Anterior cingulate cortex (tissue), 58 donors: ENCODE data around the gene ATF6B.
A peak's percentile ranks its signal among the peaks of the same experiment; 100 is the strongest.

Source experiments
- DNase-seq, 58 donors: peaks; one replicate each; lab custom pipeline; 2025; lab: John Stamatoyannopoulos, UW

The ATF6B gene

DNA sequence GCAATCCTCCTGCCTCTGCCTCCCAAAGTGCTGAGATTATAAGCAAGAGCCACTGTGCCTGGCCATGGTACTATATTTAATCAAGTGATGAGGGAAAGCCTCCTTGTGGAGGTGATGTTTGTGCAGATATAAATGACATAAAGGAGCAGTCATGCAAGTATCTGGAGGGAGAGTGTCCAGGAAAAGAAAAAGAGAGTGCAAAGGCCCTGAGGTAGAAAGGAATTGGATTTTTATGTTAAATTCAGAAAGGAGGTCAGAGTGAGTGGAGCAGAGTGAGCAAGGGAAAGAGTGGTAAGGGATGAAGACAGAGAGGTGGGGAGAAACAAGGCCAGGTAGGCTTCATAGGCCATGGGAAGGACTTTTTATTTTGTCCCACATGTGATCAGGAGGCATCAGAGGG is 9.4 kb upstream of the ATF6B start:
- no peak for DNase-seq

DNA sequence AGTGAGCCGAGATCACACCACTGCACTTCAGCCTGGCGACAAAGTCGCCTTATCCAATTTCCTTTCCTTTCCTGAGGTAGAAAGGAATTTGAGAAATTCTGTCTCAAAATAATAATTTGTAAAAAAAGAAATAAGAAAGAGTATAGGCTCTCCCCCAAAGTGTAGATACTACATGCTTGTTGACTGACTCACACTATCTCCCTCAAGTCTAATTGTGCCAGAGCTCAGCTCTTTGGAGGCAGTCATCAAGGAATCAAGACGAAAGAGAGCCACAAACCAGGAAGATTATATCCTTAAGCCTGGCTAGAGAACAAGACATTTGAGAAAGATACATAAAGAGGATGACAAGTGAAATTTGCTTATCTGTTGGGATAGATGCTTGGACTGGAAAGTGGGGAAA is 5.7 kb upstream of the ATF6B start:
- DNase-seq, result no peak

DNA sequence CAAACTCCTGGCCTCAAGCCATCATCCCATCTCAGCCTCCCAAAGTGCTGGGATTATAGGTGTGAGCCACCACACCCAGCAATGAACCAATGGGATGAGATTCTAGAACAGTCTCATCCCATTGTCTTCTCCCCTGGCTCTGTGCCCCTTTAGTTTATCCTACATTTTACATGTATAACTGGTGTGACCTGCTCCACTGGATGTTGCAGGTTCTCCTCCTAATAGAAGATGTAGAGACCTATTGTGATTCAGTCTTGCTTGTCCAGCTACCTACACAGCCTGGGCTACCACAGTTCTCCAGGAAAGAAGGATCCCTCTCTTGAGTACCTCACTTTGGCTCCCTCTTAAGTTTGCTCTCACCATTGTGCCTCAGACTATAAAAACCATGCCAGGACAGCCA is 4.1 kb upstream of the ATF6B start:
- no peak for DNase-seq

DNA sequence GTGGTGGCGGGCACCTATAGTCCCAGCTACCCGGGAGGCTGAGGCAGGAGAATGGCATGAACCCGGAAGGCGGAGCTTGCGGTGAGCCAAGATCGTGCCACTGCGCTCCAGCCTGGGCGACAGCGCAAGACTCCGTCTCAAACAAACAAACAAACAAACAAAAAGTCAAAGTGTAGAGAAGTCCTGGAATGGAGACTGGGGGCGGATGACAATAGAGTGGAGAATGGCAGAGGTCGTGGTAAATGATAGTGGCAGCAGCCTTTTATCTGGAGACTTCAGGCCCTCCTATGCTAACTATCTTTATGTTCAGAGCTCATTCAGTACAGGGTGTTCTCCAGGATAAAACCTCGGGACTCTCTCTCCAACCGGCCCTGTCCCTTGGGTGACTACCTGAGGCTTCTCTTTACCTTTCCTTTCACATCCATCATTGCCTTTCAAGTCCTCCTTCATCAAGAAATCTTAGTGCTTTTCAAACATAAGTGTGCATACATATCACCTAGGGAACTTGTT is 3.4 kb upstream of the ATF6B start:
- no peak for DNase-seq

DNA sequence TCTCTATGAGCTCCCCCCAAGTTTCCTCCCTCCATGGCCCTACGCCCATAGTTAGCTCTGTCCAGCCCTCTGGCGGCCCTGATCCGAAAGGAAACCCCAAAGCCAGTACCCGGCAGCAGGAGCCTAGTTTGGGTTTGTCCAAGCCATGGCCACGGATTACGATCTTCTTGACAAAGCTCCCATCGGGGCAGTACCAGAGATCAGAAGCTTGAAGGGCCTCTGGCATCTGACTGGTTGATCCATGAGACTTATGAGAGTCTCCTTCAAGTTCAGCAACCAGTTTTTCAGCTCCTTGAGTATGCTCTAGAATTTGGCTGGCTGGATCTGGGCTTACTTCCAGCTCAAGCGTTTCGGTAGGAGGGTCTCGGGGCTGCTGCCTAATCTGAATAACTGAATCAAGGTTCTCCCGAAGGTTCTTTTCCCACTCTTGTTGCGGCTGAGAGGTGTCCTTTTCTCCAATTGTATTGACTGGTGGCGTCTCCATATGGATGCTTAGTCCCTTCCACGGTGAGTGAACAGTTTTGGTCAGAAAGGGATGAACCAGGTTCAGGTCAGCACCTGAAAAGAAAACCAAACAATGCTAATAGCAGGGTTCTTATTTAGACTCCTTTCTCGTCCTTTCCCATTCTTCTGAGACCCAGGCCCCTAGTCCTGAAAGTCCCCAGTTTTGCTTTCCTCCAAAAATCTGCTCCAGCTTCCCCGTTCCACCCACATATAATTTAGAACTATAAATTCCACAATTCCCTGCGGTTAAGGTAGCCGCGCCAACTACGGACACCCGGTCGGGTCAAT is 1.4 kb upstream of the ATF6B start:
- peak in 2 of 58 donors; percentile 89 to 92 for DNase-seq

DNA sequence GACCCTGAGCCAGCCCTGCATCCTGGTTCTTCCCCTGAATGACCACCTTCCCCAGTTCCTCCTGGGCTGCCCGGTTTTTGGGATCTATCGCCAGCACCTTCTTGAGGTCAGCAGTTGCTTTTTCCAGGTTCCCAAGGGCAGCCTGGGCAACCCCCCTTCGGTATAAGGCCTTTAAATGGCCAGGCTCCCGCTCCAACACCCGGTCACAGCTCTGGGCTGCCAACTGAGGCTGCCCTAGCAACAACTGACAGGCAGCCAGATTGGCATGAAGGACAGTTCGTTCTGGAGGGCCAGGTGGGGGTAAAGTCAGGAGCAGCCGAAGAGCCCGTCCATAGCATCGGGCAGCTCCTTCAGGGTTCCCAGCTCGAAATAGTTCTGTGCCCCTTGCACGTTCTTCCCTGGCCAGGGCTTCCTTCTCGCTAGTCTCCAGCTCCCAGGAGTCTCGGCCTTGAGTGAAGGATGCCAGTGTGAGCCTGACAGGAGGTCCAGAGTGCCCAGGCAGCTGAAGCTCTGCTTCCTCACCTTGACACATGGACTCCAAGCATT is 778 bp upstream of the ATF6B start:
- DNase-seq, result peak in 1 of 58 donors; percentile 43

DNA sequence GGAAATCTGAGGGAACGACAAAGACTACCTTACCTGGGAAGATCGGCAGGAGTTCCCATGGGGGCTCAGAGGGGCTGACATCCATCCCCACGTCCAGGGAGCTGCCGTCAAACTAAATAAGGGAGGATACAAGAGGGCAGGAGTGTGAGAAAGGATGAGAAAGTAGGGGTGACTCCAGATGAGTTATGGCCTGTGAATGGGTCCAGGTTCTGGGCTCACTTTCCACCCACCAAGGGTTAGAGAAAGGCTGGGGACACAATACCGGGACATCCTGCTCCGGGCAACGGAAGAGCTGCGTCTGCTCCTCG is 683 bp downstream of the ATF6B start:
- no peak for DNase-seq

DNA sequence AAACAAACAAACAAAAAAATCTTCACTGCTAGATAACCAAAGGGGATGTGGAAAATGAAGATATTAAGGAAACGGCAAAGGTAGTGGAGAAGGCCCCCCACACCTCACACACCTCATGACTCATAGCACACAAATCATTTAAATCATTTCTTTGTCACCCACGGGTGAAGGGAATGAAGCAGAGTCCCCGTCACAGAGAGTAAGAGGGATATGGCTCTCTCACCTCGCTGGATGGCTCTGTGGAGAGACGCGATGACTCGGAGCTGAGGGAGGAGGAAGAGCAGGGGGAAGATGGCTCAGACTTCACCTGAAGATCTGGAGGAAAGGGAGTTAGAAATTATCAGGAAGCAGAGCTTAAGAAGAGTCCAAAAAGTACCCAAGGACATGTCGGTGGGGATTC is 1.2 kb downstream of the ATF6B start:
- no peak for DNase-seq

DNA sequence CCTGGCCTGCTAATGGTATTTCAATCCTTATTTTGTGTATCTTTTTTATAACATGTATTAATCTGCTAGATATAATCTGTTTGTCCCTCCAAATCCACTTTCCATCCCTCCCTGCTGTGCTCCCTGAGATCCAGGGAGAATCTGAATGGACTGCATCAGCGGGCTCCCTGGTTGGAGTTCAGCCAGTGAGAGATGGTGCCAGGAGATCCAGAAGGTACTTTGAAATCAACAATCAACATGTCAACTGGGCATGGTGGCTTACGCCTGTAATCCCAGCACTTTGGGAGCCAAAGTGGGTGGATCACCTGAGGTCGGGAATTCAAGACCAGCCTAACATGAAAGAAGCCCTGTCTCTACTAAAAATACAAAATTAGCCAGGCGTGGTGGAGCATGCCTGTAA is 4.4 kb downstream of the ATF6B start:
- DNase-seq, result no peak

DNA sequence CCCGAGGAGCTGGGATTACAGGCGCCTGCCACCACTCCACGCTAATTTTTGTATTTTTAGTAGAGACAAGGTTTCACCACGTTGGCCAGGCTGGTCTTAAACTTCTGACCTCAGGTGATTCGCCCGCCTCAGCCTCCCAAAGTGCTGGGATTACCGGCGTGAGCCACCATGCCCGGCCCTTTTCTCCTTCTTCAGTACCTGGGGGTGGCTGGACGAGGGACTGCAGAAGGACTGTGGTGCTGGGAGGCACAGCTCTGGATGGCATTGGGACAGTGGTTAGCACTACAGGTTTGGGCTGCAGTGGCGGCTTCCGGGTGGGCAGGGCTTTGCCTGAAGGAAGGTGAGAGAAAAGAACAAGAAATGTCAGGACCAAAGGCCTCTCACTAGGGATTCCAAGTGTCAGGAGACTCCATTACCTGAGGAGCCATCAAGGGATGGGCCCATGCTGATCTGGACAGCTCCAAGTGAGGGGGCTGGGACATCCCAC is 7.4 kb downstream of the ATF6B start:
- no peak for DNase-seq

DNA sequence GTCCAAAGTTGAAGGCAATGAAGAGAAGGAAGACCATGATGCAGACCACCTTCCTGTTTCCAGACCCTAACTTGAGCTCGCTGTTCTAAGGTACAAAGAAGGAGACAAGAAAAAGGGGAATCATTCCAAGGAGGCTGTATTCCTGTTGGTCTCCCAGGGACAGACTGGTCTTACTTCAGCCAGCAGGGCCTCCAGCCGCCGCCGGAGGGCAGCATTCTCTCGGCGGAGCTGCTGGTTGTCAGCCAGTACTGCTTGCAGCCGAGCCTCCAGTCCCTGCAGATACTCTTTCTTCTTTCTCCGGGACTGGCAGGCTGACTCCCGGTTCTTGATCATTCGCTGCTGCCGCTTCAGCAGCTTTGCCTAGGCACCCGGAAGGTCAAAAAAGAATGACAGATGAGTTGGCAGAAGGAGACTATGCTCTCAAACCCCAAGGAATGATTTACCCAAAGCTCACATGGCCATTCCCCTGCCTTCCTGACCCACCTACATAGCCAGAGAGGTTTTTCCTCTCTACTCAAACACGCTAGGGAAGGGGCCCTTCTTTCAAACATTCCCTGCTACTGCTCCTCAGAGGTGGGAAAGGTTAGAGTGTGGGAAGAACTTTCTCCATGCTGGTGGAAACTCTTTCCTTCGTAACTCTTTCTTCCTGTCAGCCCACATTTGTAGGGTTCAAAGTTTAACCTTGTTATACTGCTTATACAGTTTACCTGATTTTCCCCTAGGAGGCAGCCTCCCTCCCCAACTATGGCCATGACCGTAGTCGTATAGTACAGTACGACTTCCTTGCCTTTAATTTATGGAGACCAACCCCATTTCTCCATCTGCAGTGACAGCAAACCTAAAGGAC is 9.0 kb downstream of the ATF6B start:
- DNase-seq, result peak; percentile 16 to 93 (median 79)

DNA sequence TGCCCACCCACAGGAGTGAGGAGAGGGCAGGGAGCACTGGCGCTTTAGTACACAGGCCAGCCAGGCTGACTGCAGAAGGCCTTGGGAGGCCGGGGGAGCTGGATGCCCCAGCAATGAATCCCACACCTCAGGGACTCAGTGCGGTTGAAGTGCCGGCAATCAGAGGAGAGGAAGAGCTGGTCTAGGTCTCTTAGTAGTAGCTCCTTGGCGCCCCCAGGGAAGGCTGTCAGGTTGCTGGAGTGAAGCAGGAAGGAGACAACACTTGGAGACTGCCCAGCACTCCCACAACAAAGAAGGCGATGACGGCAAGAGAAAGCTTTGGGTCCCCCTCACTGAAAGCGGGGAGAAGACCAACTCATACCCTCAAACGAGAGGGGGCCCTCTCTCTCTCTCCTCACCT is 10.6 kb downstream of the ATF6B start:
- DNase-seq, result no peak

DNA sequence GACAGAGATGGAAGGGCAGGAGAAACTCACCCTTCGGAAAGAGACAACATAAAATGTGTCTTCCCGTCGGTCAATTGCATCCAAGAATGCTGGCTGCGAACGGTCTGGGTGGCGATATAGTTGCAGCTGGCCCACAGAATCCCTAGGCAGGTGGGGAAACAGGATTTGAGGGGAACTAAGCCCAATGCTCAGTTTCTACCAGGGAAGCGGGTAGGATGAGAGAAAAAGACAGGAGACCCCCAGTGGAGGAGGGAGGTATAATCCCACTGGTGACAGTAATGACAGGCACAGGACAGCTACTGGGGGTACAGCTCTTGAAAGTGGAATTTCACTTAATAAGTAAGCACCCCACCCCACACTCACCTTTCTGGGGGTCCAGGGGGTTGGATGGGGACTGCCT is 11.4 kb downstream of the ATF6B start:
- no peak for DNase-seq

DNA sequence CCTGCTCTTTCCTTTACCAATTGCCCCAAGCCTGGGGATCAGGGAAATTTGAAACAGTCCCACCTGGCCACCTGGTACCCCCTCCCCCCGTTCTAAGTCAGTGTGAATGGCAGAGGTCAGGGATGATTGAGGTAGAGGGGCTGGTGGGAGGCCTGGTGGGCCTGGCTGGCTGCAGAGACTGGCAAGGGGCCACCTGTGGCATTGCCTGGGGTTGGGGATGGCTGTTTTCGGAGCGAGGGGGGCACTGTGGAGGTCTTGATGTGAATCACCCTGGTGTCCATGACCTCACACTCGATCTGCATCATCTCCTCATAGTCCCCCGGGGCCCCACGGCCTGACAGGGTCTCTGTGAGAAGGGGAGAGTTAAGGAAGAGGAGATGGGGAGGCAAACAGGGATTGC is 12.4 kb downstream of the ATF6B start:
- DNase-seq, result no peak

DNA sequence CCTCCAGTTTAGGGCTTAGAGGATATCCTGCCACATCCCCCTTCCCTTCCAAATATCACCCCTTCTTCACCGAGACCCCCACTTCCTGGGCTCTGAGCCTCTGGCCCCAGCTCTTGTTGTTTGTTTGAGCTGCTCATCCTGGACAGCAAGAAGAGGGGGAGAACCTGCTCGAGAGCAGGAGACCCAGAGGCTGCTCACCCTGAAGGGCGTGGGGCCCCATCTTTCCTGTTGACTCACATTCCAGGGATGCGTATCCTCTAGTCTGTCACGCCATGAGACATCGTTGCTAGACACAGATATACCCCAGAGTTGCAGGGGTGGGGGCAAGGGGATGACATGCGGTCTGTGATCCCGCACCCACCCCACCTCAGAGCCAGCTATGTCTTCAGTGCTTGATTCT is 13.2 kb downstream of the ATF6B start:
- DNase-seq, result no peak

DNA sequence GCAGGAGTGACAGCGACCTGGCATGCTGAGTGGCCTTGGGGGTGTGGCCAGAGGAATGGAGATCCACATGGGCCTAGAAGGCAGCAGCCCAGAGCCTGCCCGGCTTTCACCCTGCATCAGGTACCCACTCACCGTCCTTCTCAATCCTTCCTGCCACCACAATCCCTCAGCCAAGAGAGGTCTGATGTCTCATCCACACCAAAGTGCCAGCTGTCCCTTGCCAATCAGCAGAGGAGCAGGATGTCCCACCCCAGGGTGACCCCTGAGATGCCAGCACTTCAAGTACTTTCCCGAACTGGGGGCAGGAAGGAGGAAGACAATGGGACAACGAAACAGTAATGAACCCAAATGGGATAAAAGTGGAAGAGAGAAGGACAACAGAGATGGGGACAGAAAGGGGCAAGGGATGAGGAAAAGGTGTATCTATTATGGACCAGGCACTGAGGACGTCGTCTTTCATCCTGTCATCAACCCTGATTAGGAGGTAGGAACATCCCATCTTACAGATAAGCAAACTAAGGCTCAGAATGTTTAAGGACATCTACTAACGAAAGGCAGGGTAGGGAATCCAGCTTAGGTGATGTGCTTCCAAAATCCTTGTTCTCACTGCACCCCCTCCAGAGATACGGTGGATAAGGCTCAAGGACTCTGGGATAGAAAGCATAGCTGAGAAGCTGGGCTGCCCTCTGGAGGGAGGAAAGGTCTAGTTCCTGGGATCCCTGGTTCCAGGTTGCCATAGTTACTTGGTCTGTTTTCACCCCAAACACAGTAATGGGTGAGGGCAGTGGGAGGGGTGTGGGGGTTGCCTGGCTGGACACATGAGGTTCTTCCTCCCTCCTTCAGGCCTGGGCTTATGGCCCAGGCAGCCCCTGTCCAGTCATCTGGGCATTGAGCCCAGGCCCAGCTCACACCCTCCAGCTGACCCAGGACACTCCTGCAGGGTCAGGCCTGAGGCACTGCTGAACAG is 14.4 kb downstream of the ATF6B start:
- DNase-seq, result peak in 48 of 58 donors; percentile 16 to 83 (median 50)

DNA sequence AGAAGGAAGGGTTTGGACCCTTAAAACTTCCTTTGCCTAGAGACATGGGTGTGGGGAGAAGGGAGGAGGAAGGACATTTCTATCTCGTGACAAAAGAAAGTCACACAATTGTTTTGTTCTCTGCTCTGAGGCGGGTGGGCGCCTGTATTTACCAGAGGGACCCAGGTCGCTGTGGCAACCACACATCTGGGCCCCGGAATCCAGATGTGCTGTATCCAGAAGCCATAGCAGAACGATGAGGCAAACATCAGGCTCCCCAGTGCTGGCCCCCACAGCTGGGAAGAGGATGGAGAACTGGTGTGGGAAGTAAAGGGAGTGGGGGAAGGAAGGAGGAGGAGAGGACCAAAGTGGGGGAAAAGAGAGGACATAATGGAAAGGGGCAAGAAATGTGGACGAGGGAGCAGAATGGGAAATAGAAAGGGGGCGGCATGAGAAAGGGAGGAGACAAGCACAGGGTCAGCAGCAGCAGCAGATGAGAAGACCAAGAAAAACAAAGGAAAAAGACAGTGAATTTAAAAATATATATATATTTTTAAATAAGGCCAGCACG is 15.5 kb downstream of the ATF6B start:
- no peak for DNase-seq

DNA sequence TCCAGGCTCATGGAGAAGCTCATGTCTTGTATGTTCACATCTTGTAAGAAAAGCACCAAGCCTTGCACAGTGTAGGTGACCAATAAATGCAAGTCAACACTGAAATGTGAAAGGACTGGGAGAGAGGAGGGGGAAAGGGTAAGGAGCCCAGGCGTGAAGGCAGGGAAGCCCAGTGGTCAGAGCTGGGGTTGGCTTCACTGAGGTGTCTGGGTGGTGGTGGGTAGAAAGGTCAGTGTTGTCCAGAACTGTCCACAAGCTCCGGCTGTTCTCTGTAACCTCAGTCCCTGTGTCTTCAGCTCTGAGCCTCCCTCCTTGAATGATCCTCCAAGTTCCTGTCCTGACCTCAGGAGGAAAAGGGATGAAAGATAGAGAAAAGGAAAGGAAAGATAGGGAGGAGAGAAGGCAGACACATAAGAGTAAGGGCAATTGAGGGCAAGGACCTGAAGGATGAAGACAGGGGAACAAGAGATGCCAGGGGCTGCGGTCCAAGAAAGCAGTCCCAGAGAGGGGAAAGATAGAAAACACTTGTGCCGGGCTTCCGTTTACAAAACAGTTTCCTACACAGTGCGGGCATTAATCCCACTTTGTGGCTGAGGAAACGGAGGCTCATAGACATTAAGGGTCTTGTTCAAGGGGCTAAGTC is 16.5 kb downstream of the ATF6B start:
- DNase-seq, result no peak

DNA sequence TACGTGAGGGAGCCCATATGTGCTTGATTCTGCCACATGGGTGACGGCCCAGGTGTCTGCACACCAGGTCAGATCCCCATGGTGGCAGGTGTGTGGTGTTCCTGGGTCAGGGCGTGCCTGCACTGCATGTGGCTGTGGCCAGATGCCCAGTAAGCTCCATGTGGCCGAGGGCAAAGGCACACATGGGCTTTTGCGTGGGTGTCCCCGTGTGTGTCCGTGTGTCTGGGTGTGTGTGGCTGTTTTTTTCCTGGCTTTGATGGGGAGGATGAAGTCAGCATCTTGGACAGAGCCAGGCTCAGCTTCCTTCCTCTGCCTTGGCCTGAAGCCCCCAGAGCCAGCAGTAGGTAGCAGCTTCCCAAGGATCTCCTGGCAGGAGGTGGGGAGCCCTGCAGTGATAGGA is 17.4 kb downstream of the ATF6B start:
- no peak for DNase-seq
